Posterior vena cava (tissue), 2 donors: ENCODE data around the gene PROSER3. TPM values are rescaled to one million over a fixed set of nuclear protein-coding genes. Genes with fewer than 3 reads are reported as not detected.
"Not testable (repeated sequence)": the region's sequence is repeated elsewhere in the genome, so short reads cannot be mapped to it uniquely, and the experiment has no call there.

ENCODE experiments used
- DNase-seq: peaks from one replicate; pipeline ENCODE4 v3.0.0-alpha.2; 2020; ENCODE audit warnings: low spot score
- intact Hi-C, 2 donors: fragments of 100-400 bp; cut with DNase I; formaldehyde crosslinking; loops; one replicate each; pipeline versions ENCODE4 v1.14.1 to v1.14.2; 2022 to 2023
- total RNA-seq, 2 donors: library from RNA; stranded (reverse); fragmentation: NEBNext Ultra II Directional; extraction: Animal tissue kit (Norgen Biotek cat#: 25700); gene quantifications; one replicate each; pipeline ENCODE4 v1.2.1, GENCODE V29; 2021
- donor health status: DM: yes; HTN: yes; CAD: no.
- donor health status: DM: yes; HTN: yes; CAD: no.

PROSER3 gene
- total RNA-seq, 2 donors from 2014 or later, result 18.4 to 19.3 TPM

GRCh38 chr19:35766571-35767104 lies 8.7 kb downstream of the PROSER3 start:
- no peak for DNase-seq

GRCh38 chr19:35767288-35768081 lies 9.5 kb downstream of the PROSER3 start:
- intact Hi-C loops, result no loop called here
- DNase-seq, result no peak

More at GRCh38 chr19:35766571-35767104, 8.7 kb downstream of the PROSER3 start:
- intact Hi-C loops, result no loop called here

GRCh38 chr19:35768082-35768421 lies 10.1 kb downstream of the PROSER3 start:
- no peak for DNase-seq
- intact Hi-C loops, result no loop called here

GRCh38 chr19:35772362-35772761 lies 14.4 kb downstream of the PROSER3 start:
- DNase-seq, intact Hi-C loops: not testable (repeated sequence)

DNA sequence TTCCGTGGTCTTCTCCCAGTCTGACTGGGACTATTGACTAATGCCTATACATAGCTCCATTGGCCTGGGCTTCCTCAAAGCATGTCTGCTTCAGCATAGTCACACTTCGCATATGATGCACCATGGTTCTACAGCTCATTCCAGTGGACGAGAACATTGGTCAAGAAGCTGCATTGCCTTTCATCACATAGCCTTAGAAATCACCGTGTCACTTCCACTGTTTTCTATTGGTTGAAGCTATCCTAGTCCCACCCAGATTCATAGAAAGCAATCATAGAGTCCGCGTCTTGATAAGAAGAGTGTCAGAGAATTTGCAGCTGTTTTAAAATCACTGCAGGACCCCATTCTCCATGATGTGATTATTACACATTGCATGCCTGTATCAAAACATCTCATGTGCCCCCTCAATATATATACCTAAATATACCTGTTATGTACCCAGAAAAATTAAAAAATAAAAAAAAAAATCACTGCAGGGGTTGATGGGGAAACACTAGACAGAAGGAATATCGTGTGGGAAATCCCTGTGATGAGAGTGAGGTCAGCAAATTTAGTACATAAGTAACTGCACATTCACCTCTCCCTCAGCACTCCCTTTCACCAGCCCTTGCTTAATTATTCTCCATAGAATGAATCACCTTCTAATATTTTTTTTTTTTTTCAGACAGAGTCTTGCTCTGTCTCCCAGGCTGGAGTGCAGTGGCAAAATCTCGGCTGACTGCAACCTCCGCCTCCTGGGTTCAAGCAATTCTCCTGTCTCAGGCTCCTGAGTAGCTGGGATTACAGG lies 15.2 kb downstream of the PROSER3 start:
- no peak for DNase-seq
- intact Hi-C loops, result no loop called here

DNA sequence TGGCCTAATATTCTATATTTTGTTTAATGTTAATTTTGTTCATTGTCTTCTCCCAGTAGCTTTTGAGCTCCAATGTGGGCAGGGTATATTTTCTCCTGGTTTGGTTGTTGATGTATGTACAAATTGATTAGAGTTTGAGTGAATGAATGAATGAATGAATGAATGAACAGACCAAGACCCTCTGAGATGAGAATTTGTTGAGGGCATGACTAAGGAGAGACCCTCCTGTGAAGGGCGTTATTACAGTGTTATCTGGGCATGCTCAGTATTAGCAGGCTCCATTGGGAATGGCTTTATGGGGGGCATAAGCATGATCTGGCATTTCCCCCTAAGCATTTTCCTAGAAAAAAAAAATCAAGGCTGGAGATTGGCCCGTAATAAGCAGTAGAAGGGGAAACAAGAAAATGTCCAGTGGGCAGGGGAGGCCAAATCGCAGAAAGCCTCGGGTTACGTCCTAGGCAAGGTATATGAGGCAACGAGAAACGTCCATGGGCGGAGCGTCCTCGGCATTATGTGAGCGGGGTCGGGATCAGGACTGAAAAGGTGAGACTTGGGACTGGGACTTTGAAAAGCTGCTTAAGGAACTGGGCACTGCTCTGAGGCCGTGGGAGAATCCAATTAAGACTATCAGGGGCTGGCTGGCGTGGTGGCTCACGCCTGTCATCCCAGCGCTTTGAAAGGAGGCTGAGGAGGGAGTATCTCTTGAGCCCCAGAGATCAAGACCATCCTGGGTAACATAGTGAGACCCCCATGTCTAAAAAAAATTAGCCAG lies 16.5 kb downstream of the PROSER3 start:
- DNase-seq, result no peak
- intact Hi-C loops, result no loop called here

DNA sequence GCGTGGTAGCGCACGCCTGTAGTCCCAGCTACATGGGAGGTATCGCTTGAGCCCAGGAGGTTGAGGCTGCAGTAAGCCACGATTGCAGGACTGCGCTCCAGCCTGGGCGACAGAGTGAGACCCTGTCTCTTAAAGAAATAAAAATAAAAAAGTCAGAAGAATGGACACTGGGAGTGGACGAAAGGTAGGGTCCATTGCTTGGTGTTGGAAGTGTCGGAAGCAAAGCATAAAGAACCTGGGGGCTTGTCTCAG lies 17.0 kb downstream of the PROSER3 start:
- no peak for DNase-seq
- intact Hi-C loops, result no loop called here

DNA sequence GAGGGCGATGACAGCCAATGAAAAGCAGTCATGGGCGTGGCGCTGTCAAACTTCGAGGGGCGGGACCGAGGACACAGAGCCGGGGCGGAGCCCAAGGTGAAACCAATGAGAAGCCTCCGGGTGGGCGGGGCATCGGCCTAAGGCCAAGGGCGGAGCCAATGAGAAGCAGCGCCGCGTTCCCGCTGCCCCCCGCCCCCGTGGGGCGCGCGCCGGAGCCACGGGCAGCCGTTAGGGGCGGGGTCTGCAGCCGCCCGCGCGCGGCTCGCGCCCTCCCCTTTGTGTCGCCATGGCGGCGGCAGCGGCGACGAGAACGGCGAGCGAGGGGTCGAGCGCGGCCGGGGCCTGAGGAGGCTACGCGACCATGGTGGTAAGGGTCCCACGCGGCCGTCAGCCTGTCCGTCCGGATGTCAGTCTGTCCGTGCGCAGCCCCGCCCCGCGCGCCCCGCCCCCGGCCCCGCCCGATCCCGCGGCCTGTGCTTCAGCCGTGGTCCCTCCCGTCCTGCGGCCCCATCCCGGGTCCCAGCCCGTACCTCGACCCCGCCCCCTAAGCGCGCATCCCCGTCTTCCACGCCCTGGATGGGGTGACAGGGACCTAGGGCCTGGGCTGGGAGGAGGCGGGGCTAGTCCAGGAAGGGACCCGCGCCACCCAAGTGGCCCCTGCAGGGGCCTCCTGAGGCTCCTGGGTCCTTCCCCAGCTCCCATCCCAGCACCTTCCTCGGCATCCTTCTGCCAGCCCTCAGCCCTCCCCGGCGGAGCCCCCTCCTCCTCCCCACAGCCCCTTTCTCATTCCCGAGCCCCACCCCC lies 17.5 kb downstream of the PROSER3 start, which contains the start of gene ARHGAP33:
TSS of gene ARHGAP33 (plus strand) at position 267 of the 804 bp plus-strand sequence. CDS start at position 362, 95 bp downstream.
- peak; percentile 100 for DNase-seq
- intact Hi-C loops, result no loop called here

DNA sequence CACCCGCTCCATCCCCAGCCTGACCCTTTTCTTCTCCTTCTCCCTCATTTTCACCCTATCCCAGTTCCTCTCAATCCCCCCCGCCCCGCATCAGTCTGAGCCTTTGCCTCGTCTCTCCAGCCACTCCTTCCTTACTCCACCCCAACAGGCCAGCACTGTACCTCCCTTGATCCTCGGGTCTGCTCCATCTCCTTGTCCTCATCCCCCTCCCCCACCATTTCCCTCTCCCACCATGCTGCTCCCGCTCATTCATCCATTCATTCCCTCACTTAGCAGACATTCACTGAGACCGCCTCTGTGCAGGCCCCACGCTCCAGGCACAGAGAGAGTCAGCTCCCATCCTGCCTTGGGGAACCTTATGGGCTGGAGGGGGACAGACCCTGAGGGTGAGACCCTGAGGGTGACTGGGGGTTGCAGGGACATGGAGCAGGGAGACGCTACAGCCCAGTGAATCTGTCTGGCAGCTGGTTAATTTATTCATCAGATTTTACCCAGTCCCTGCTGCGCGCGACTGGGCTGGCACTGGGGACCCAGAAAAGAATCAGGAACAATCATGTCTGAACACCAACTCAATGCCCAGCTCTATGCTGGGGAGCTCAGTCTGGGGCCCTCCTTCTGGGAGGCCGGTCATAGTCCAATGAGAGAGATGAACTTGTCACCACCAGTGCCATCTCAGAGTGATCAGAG lies 18.3 kb downstream of the PROSER3 start:
- no peak for DNase-seq
- intact Hi-C loops, result no loop called here

DNA sequence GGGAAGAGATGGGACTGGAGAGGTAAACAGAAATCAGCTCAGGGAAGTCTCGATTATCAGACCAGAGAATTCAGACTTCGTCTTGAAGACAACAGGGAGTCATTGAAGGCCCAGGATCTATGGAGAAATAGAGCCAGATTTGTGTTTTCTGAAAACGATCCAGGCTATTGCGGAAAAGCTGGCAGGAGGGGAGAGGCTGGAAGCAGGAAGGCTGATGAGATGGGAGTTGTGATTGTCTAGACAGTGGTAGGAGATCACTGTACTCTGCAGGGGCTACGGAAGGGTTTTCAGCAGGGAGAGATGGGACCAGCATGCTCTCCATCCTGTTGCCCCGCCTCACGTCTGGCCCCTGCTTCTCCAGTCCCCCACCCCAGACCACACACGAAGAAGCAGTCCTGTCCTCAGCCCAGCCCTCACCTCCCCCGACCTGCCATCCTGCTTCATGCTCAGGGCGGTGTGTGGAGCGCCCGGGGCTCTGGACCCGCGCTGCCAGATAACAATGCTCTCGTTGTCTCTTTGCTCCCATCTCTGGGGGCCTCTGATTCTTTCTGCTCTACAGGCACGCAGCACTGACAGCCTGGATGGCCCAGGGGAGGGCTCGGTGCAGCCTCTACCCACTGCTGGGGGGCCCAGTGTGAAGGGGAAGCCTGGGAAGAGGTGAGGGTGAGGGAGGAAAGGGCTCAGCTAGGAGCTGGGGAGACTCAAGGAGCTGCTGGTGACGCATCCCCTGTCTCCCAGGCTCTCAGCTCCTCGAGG lies 19.3 kb downstream of the PROSER3 start:
- intact Hi-C loops, result no loop called here
- no peak for DNase-seq

- no peak for DNase-seq
- intact Hi-C loops, result no loop called here
Observed at GRCh38 chr19:35777961-35778360, 20.0 kb downstream of the PROSER3 start.

DNA sequence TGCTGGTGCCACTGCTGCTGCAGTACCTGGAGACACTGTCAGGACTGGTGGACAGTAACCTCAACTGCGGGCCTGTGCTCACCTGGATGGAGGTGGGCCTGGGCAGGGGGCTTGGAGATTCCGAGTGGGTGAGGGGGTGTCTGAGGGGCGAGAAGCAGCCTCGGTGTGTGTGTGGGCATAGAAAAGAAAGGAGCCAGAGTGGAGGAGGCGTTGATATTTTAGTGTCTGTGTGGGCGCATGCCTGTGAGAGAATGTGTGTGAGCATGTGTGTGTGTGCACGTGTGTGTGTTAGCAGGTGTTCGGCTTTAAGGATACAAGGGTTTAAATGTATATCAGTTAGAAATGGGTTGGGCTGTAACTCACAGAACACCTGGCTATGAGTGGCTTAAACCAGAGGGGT lies 21.1 kb downstream of the PROSER3 start:
- intact Hi-C loops, result no loop called here
- DNase-seq, result no peak

DNA sequence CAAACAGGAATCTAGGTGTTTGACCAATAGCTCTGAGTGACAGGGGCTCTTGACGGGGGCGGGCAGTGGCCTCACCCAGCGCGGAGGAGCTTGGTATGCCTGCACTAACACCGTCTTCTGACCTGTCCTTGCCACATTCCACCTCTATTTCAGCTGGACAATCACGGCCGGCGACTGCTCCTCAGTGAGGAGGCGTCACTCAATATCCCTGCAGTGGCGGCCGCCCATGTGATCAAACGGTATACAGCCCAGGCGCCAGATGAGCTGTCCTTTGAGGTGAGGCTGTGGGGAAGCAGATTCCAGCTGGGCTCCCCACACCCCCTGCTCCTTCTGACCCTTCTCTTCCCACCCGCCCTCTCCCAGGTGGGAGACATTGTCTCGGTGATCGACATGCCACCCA lies 22.1 kb downstream of the PROSER3 start:
- no peak for DNase-seq
- intact Hi-C loops, result no loop called here

DNA sequence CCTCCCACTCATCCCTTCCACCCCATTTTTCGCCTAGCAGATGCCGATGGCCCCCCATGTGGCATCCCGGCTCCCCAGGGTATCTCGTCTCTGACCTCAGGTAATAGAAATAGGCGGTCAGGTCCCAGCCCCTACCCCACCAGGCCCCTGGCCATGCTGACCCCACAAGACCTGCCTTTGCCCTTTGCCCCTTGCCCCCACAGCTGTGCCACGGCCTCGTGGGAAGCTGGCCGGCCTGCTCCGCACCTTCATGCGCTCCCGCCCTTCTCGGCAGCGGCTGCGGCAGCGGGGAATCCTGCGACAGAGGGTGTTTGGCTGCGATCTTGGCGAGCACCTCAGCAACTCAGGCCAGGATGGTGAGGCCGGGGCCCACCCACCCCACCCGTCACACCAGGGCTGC lies 22.7 kb downstream of the PROSER3 start:
- intact Hi-C loops, result no loop called here
- no peak for DNase-seq

DNA sequence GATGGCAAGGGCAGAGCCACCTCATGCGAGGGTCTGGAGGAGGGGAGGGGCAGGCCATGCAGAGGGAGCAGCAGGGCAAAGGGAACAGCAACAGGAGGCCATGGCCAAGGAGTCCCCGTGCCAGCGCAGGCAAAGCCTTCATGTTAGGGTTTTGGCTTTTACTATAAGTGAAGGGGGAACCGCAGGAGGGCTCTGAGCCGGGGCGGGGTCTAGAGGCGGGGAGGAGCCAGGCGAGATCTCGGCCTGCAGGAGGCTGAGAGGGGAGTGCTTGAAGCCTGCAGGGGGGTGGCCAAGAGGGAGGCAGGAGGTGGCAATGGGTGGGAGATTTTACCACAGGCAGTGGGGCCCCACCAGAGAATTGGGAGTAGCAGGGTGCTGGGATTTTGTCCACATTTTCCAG lies 23.7 kb downstream of the PROSER3 start:
- intact Hi-C loops, result no loop called here

GRCh38 chr19:35782589-35782988 lies 24.6 kb downstream of the PROSER3 start:
- no peak for DNase-seq
- intact Hi-C loops, result no loop called here

More for the DNA sequence above, 23.7 kb downstream of the PROSER3 start:
- no peak for DNase-seq

GRCh38 chr19:35783469-35784434 lies 25.8 kb downstream of the PROSER3 start:
- intact Hi-C loops, result no loop called here
- no peak for DNase-seq
